Endodermal cell (in vitro differentiated cells): ENCODE data around the gene SRRM4. TPM values are rescaled to one million over a fixed set of nuclear protein-coding genes. Genes with fewer than 3 reads are reported as not detected.
A peak's percentile ranks its signal among the peaks of the same experiment; 100 is the strongest.

Experiments used
- DNase-seq: peaks from one replicate; pipeline ENCODE4 v3.0.0-alpha.2; 2017
- H3K27ac ChIP-seq: 2 replicates; pipeline ENCODE4 v1.5.1; 2013; ENCODE audit warnings: mild to moderate bottlenecking, low read depth, low read length, moderate library complexity
- H3K27me3 ChIP-seq: 2 replicates; pipeline ENCODE4 v1.6.1; 2013; ENCODE audit warnings: mild to moderate bottlenecking, low read length, moderate library complexity; ENCODE audit not compliant: insufficient read depth, control insufficient read depth, poor library complexity, severe bottlenecking
- H3K36me3 ChIP-seq: 2 replicates; pipeline ENCODE4 v1.7.0; 2013; ENCODE audit warnings: mild to moderate bottlenecking, low read length, moderate library complexity; ENCODE audit not compliant: control insufficient read depth, insufficient read depth
- H3K4me1 ChIP-seq: one replicate; pipeline ENCODE4 v1.7.0; 2013; ENCODE audit warnings: low read length; ENCODE audit not compliant: control insufficient read depth, insufficient read depth
- H3K4me3 ChIP-seq: 2 replicates; pipeline ENCODE4 v1.5.1; 2013; ENCODE audit warnings: mild to moderate bottlenecking, low read length, moderate library complexity
- H3K9ac ChIP-seq: 2 replicates; pipeline ENCODE4 v1.6.1; 2013; ENCODE audit warnings: mild to moderate bottlenecking, low read length, moderate library complexity; ENCODE audit not compliant: poor library complexity, severe bottlenecking; ENCODE audit errors: extremely low read depth
- H3K9me3 ChIP-seq: 2 replicates; pipeline ENCODE4 v1.6.1; 2013; ENCODE audit warnings: mild to moderate bottlenecking, low read length, moderate library complexity; ENCODE audit not compliant: control insufficient read depth
- H3K27ac Mint-ChIP-seq: 2 replicates; pipeline ENCODE4 v1.8.0; 2020; ENCODE audit warnings: mixed read lengths
- H3K27me3 Mint-ChIP-seq: 2 replicates; pipeline ENCODE4 v1.8.0; 2021; ENCODE audit warnings: mild to moderate bottlenecking, mixed read lengths; ENCODE audit not compliant: insufficient read depth
- H3K36me3 Mint-ChIP-seq: 2 replicates; pipeline ENCODE4 v1.8.0; 2020; ENCODE audit warnings: low read depth, mixed read lengths
- H3K4me1 Mint-ChIP-seq: 2 replicates; pipeline ENCODE4 v1.8.0; 2020; ENCODE audit warnings: mixed read lengths
- H3K4me3 Mint-ChIP-seq: 2 replicates; pipeline ENCODE4 v1.8.0; 2020; ENCODE audit warnings: mild to moderate bottlenecking, moderate library complexity, mixed read lengths
- H3K9me3 Mint-ChIP-seq: 2 replicates; pipeline ENCODE4 v1.8.0; 2020; ENCODE audit warnings: mild to moderate bottlenecking, mixed read lengths
- WGBS, 2 experiments: methylation state at CpG; one replicate each; pipeline versions ENCODE4 v1.1.5 to v1.1.7; 2013; ENCODE audit warnings: missing lambda C conversion rate in 2 of 2, mixed read lengths in 1 of 2; ENCODE audit not compliant: insufficient coverage in 1 of 2, insufficient read length in 1 of 2; 5-methylcytosine and 5-hydroxymethylcytosine counted together
- total RNA-seq, 2 donors: library from RNA; stranded (reverse); fragmentation: NEBNext Ultra II Directional in 1 of 2; extraction: Animal tissue kit (Norgen Biotek cat#: 25700) in 1 of 2; gene quantifications; 2 replicates in 1 of 2; 3 replicates in 1 of 2; pipeline ENCODE4 v1.2.1, GENCODE V29; 2021
- TF ChIP-seq, protein P1 (sequence below): fragments of 200-600 bp; sonication (generic); conservative IDR thresholded peaks from 2 replicates; pipeline ENCODE4 v1.5.0; 2021; ENCODE audit warnings: antibody characterized with exemption, mild to moderate bottlenecking

SRRM4 gene
- total RNA-seq, 2 donors from 2014 or later = 0.44 to 0.71 TPM

DNA sequence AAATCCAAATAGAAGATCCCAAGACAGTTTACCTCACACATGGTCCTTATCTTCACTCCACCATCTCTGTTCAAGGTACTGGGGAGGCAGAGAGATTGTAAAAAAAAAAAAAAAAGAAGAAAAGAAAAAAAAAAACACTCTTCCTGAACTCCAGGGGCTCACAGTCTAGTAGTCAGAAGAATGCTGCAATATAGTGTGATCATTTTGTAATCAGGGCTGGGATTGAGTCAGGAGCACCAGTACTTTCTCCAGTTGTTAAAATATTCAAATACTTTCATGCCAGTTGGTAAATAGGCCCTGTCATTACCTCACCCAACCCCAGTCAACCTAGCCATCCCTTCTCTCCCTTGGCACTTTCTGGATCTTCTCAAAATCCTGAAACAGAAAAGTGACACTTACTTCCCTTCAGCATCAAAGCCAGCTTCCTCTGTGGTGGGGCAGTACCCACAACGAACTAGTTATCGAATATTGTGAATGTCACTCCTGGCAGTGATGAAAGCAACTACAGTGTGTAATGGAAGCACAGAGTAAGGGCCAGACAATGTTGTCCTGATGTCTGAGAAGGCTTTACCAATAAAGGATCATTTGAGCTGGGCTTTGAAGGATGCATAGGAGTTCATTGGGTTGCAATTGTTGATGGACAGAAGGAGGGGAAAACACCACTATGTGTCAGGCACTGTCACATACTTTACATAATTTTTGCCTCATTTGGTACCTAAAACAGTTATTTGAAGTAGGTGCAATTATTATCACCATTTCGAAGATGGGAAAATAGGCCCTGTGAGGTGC is 153.1 kb downstream of the SRRM4 start:
- no peaks in the 10 kb centered on the region for H3K36me3 Mint-ChIP-seq
- WGBS, 2 experiments = 88 to 90% methylated on average over 2 to 3 of the region's 3 CpGs
- no peak overlapping the region for H3K9ac ChIP-seq

DNA sequence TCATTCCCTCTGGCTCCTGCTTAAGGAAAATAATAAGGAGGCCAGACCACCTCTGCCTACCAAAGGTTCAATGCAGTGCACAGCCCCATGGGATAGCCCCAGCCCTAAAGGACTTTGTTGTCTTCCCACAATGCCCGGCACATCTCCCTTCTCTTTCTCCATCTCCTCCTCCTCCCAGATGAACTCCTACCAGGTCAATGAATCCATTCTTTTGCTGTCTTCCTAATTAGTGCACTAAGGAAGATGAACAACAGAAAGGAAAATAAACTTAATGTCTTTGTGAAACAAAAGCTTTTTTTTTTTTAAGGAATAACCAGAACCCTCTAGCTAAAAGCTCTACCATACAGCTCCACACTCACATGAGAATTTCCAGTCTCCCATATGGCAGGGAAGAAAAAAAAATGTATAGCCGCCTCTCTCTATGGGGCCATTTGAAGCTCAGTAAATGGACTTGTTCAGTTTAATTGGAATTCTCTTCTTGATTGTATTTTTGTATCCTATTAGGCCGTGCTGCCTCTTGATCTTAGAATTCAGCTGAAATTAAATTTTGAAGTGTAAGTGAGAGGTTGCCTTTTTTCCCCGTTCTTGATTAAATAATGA is 155.6 kb downstream of the SRRM4 start:
- Mint-ChIP-seq H3K36me3 (peaks cover 4% of the 10 kb centered on the region), H3K9me3 (no peaks in the 10 kb centered on the region), H3K27ac (no peak overlapping the region), H3K4me1 (peaks cover 22% of the 10 kb centered on the region), H3K4me3 (no peak overlapping the region), H3K27me3 (no peaks in the 10 kb centered on the region)
- Histone ChIP-seq H3K9me3 (peaks cover 7% of the 10 kb centered on the region), H3K36me3 (no peaks in the 10 kb centered on the region), H3K27ac (no peak overlapping the region), H3K4me1 (no peaks in the 10 kb centered on the region), H3K27me3 (no peaks in the 10 kb centered on the region), H3K9ac (no peak overlapping the region), H3K4me3 (no peak overlapping the region)
- 83 to 92% methylated on average over 2 to 4 of the region's 4 CpGs for WGBS, 2 experiments
- no peak for DNase-seq
- TF ChIP-seq, protein P1, sequence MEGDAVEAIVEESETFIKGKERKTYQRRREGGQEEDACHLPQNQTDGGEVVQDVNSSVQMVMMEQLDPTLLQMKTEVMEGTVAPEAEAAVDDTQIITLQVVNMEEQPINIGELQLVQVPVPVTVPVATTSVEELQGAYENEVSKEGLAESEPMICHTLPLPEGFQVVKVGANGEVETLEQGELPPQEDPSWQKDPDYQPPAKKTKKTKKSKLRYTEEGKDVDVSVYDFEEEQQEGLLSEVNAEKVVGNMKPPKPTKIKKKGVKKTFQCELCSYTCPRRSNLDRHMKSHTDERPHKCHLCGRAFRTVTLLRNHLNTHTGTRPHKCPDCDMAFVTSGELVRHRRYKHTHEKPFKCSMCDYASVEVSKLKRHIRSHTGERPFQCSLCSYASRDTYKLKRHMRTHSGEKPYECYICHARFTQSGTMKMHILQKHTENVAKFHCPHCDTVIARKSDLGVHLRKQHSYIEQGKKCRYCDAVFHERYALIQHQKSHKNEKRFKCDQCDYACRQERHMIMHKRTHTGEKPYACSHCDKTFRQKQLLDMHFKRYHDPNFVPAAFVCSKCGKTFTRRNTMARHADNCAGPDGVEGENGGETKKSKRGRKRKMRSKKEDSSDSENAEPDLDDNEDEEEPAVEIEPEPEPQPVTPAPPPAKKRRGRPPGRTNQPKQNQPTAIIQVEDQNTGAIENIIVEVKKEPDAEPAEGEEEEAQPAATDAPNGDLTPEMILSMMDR = no peak

More for the DNA sequence above, 153.1 kb downstream of the SRRM4 start:
- TF ChIP-seq, protein P1 = no peak
- Histone ChIP-seq H3K4me1 (no peaks in the 10 kb centered on the region), H3K9me3 (peaks cover 14% of the 10 kb centered on the region), H3K36me3 (no peaks in the 10 kb centered on the region), H3K27ac (no peak overlapping the region), H3K4me3 (peak overlapping the region; percentile 50), H3K27me3 (no peaks in the 10 kb centered on the region)
- peaks cover 34% of the 10 kb centered on the region for H3K4me1 Mint-ChIP-seq
- DNase-seq = no peak
- no peak overlapping the region for H3K4me3 Mint-ChIP-seq
- H3K9me3 Mint-ChIP-seq = no peaks in the 10 kb centered on the region
- H3K27me3 Mint-ChIP-seq = peaks cover 1% of the 10 kb centered on the region
- no peak overlapping the region for H3K27ac Mint-ChIP-seq

DNA sequence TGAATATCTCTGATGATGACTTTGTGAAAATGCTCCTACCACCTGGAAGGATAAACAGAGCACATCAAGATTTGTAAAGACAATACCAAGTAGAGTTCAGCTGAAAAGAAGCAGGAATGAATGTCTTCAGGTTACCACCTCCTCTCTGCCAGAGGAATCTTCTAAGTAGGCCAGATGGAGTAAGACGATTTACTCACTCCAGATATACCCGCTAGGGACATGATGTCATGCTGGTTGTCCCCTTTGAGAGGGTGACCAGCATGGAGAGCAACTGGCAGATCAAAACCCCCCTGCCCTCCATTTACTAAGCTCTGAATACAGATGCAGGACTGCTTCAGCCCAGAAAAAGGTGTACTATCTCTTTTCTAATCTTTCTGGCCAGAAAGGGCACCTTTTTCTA is 158.1 kb downstream of the SRRM4 start:
- TF ChIP-seq, protein P1 = no peak
- no peak overlapping the region for H3K9ac ChIP-seq
- Mint-ChIP-seq H3K27me3 (no peaks in the 10 kb centered on the region), H3K9me3 (no peaks in the 10 kb centered on the region), H3K4me1 (peaks cover 3% of the 10 kb centered on the region), H3K27ac (no peak overlapping the region), H3K4me3 (no peak overlapping the region), H3K36me3 (peaks cover 5% of the 10 kb centered on the region)
- H3K4me3 ChIP-seq = no peak overlapping the region
- no peak for DNase-seq
- H3K36me3 ChIP-seq = no peaks in the 10 kb centered on the region
- no peak overlapping the region for H3K27ac ChIP-seq
- WGBS, 2 experiments = 90 to 100% methylated on average over 1 to 2 of the region's 2 CpGs
- H3K4me1 ChIP-seq = no peaks in the 10 kb centered on the region
- no peaks in the 10 kb centered on the region for H3K27me3 ChIP-seq
- no peaks in the 10 kb centered on the region for H3K9me3 ChIP-seq
